Tibial artery (tissue), 4 donors: ENCODE data around the gene FLT3LG.
A peak's percentile ranks its signal among the peaks of the same experiment; 100 is the strongest.
"Not testable (repeated sequence)": the region's sequence is repeated elsewhere in the genome, so short reads cannot be mapped to it uniquely, and the experiment has no call there.

Experiments used
- DNase-seq, 2 donors: peaks; one replicate each; pipeline ENCODE4 v3.0.0-alpha.2; 2019
- H3K27ac ChIP-seq, 2 donors: fragments of 200-600 bp; sonication (generic) in 1 of 2; 1 replicate in 1 of 2; 2 replicates in 1 of 2; pipeline ENCODE4 v1.5.1; 2018 to 2019; ENCODE audit warnings: mild to moderate bottlenecking in 1 of 2
- H3K27me3 ChIP-seq, 2 donors: fragments of 200-600 bp; sonication (generic) in 1 of 2; one replicate each; pipeline versions ENCODE4 v1.5.1 to v1.6.0; 2016 to 2019
- H3K36me3 ChIP-seq, 3 donors: fragments of 200-600 bp; sonication (generic) in 2 of 3; one replicate each; pipeline ENCODE4 v1.5.1; 2016 to 2019; ENCODE audit warnings: mild to moderate bottlenecking in 2 of 3
- H3K4me1 ChIP-seq, 4 donors: fragments of 200-600 bp; sonication (generic) in 2 of 4; 1 replicate in 3 of 4; 2 replicates in 1 of 4; pipeline ENCODE4 v1.5.1; 2016 to 2019
- H3K4me3 ChIP-seq, 2 donors: fragments of 200-600 bp; sonication (generic) in 1 of 2; 1 replicate in 1 of 2; 2 replicates in 1 of 2; pipeline ENCODE4 v1.5.1; 2018 to 2019; ENCODE audit warnings: mild to moderate bottlenecking in 2 of 2
- H3K9me3 ChIP-seq, 3 donors: fragments of 200-600 bp; sonication (generic) in 1 of 3; one replicate each; pipeline ENCODE4 v1.5.1; 2016 to 2019
- CTCF ChIP-seq, 2 experiments: fragments of 200-600 bp in 1 of 2; fragments of 450-650 bp in 1 of 2; IDR thresholded peaks; one replicate each; pipeline ENCODE4 v1.5.1; 2017 to 2019; ENCODE audit warnings: antibody characterized with exemption in 2 of 2, mild to moderate bottlenecking in 1 of 2, moderate library complexity in 1 of 2
- intact Hi-C: fragments of 100-400 bp; cut with DNase I; formaldehyde crosslinking; loops from one replicate; pipeline ENCODE4 v1.15.0; 2023; ENCODE audit warnings: low total_unique reads

Gene FLT3LG

GRCh38 chr19:49442354-49442753 is 31.7 kb upstream of the FLT3LG start:
- peak overlapping the region; percentile 74 to 77 for H3K27ac ChIP-seq
- H3K27me3 ChIP-seq: peaks cover 0 to 52% of the 10 kb centered on the region in 2 donors
- peak overlapping the region; percentile 57 to 80 for H3K4me3 ChIP-seq

GRCh38 chr19:49442771-49443365 is 31.1 kb upstream of the FLT3LG start:
- no peaks in the 10 kb centered on the region for H3K9me3 ChIP-seq
- intact Hi-C loops: loop anchor here (2.0 to 10.0 kb wide), 2 partner anchors 50 to 178 kb away; no protein-coding TSS in a partner anchor
- peak; percentile 96 to 97 for DNase-seq
- H3K27ac ChIP-seq: peak overlapping the region; percentile 74 to 77
- TF ChIP-seq CTCF (IDR thresholded peaks at IDR 0.05): no peak
- peaks cover 0 to 47% of the 10 kb centered on the region in 2 donors for H3K27me3 ChIP-seq
- H3K4me3 ChIP-seq: peak overlapping the region; percentile 57 to 80
- H3K4me1 ChIP-seq: peaks cover 0 to 21% (median 10%) of the 10 kb centered on the region in 4 donors
- H3K36me3 ChIP-seq: peaks cover 0 to 17% (median 7%) of the 10 kb centered on the region in 3 donors

More at GRCh38 chr19:49442354-49442753, 31.7 kb upstream of the FLT3LG start:
- H3K36me3 ChIP-seq: peaks cover 0 to 13% (median 7%) of the 10 kb centered on the region in 3 donors
- peaks cover 0 to 21% (median 10%) of the 10 kb centered on the region in 4 donors for H3K4me1 ChIP-seq
- DNase-seq: peak; percentile 69 to 79
- H3K9me3 ChIP-seq: no peaks in the 10 kb centered on the region
- intact Hi-C loops: loop anchor here (2.0 to 10.0 kb wide), 2 partner anchors 50 to 178 kb away; no protein-coding TSS in a partner anchor
- no peak for TF ChIP-seq CTCF (IDR thresholded peaks at IDR 0.05)

GRCh38 chr19:49443366-49444099 is 30.5 kb upstream of the FLT3LG start:
- Histone ChIP-seq H3K27ac (peak overlapping the region; percentile 74 to 77), H3K27me3 (peaks cover 0 to 40% of the 10 kb centered on the region in 2 donors), H3K4me1 (peaks cover 0 to 21% (median 10%) of the 10 kb centered on the region in 4 donors), H3K9me3 (no peaks in the 10 kb centered on the region), H3K36me3 (peaks cover 0 to 23% (median 7%) of the 10 kb centered on the region in 3 donors), H3K4me3 (peak overlapping the region; percentile 57 to 80)
- peak; percentile 77 to 85 for TF ChIP-seq CTCF (IDR thresholded peaks at IDR 0.05)
- intact Hi-C loops: loop anchor here (2.0 to 10.0 kb wide), 2 partner anchors 51 to 179 kb away; no protein-coding TSS in a partner anchor
- DNase-seq: peak; percentile 96 to 97

- H3K4me3 ChIP-seq: peak overlapping the region in 1 of 2 donors; percentile 80
- intact Hi-C loops: loop anchor here (10.0 kb wide), 1 partner anchor 179 kb away; no protein-coding TSS in a partner anchor
- peaks cover 0 to 34% of the 10 kb centered on the region in 2 donors for H3K27me3 ChIP-seq
- peaks cover 5 to 30% (median 13%) of the 10 kb centered on the region in 3 donors for H3K36me3 ChIP-seq
- not testable (repeated sequence) for DNase-seq, H3K9me3 ChIP-seq
- H3K27ac ChIP-seq: peak overlapping the region in 1 of 2 donors; percentile 77
- H3K4me1 ChIP-seq: peaks cover 0 to 21% (median 10%) of the 10 kb centered on the region in 4 donors
Measured at GRCh38 chr19:49444100-49444700, 29.8 kb upstream of the FLT3LG start.

- no peaks in the 10 kb centered on the region for H3K9me3 ChIP-seq
- no peak overlapping the region for H3K27ac ChIP-seq
- H3K4me1 ChIP-seq: peaks cover 0 to 28% (median 14%) of the 10 kb centered on the region in 4 donors
- H3K36me3 ChIP-seq: peaks cover 7 to 37% (median 17%) of the 10 kb centered on the region in 3 donors
- intact Hi-C loops: loop anchor here (10.0 kb wide), 1 partner anchor 181 kb away; no protein-coding TSS in a partner anchor
- H3K4me3 ChIP-seq: no peak overlapping the region
- DNase-seq: no peak
- H3K27me3 ChIP-seq: peaks cover 0 to 16% of the 10 kb centered on the region in 2 donors
- TF ChIP-seq CTCF (IDR thresholded peaks at IDR 0.05): no peak
Measured at GRCh38 chr19:49445997-49446396, 28.0 kb upstream of the FLT3LG start.
